HG03060 (cell line): ENCODE data around the gene RAD51B.
"Not testable (repeated sequence)": the region's sequence is repeated elsewhere in the genome, so short reads cannot be mapped to it uniquely, and the experiment has no call there.

Source experiments
- ATAC-seq: cut with Tn5 transposase; IDR thresholded peaks from one replicate; pipeline ENCODE4 v1.9.1; 2021; ENCODE audit warnings: low read depth, moderate number of reproducible peaks; ENCODE audit not compliant: unreplicated experiment

Gene RAD51B

DNA sequence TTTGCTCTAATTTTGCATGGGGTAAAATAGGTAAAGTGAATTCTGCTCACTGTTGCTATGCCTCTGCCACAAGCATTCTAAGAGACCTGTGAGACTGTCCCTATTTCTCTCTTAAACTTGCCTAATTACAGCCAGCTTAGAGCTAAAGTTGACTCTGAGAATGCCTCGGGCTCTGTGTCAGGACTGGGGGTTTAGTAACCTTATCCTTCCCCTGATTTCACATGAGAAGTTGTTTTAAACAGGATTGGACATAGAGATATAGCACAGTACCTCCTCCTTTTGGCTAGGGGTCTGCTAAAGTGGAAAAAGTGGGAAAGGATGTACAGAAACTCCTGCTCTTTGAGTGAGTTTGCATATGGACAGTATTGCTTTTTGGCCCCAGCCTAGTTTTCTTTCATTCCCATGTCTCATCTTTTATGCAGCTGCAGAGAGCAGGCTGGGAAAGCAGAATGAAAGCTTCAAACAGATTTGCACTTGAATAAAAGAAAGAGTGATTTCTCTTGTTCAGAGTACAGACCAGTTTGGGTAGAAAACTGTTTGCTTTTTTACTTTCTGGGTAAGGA, 122.0 kb downstream of the RAD51B start:
- ATAC-seq: no peak

DNA sequence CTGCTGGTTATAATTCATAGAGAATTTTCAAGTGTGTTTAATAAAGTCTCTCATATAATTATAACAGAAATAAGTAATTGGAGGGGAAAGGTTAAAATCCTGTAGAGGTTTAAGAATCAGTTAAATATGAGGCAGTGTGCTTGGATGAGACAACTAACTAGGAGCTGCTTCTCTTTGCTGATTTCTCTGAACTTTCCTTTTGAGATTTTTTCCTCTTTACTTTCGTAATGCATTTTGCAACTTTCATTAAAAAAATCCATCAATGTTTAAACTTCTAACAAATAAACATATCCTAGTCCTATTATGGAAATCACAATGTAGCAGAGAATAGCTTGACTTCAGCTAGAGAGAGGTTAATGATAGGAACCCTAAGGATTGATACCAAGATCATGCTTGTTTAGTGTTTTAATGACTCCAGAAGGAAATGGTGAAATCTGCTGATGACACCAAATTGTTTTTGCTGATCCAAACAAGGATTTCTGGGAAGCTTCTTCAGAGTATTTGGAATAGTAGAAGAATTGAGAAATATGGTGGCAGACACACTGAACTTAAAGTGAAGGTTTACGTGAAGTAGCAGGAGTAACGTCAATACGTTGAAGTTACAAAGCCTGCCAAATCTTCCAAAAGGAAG, 122.6 kb downstream of the RAD51B start:
- ATAC-seq: no peak

DNA sequence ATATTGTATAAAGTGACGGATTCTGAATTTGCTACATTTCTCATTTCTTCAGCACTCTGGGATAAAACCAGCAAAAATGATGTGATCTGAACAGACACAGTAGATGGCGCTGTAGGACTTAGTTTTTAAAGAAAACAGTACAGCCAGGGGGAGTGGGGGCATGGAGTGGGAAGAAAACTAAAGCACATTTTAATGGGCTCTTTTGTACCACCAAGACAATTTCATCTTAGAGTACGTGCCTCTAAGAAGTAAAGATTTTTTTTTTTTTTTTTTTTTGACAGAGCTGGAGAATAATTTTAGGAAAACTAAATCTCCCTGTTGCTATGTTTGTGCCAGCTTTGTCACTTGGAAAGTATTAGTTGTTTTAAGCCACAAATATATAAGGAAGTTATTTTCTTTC, 124.4 kb downstream of the RAD51B start:
- ATAC-seq: no peak

DNA sequence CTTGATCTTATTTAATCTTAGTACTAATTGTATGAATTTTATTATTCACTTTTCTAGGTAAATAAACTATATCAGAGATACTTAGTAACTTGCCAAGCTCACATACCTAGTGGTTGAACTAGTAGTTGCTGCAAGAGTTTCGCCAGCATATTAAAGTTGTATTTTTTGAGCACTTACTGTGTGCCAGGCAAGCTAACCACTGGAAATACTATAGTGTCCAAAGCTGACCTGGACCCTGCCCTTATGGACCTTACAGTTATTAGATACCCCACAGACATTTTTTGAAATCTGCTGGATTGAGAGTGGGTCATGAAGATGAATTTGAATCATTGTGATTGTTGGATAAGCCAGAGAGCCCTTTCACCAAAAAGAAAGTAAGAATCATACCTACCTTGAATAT, 125.0 kb downstream of the RAD51B start:
- no peak for ATAC-seq

DNA sequence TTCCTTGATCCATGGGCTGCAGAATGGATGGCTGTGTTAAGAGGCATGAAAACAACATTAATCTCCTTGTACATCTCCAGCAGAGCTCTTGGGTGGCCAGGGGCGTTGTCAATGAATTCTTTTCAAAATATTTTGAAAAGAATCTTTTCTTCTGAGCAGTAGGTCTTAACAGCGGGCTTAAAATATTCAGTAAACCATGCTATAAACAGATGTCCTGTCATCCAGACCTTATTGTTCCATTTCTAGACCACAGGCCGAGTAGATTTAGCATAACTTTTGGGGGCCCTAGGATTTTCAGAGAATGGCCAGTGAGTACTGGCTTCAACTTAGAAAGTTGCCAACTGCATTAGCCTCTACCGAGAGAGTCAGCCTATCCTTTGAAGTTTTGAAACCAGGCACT, 130.2 kb downstream of the RAD51B start:
- no peak for ATAC-seq

DNA sequence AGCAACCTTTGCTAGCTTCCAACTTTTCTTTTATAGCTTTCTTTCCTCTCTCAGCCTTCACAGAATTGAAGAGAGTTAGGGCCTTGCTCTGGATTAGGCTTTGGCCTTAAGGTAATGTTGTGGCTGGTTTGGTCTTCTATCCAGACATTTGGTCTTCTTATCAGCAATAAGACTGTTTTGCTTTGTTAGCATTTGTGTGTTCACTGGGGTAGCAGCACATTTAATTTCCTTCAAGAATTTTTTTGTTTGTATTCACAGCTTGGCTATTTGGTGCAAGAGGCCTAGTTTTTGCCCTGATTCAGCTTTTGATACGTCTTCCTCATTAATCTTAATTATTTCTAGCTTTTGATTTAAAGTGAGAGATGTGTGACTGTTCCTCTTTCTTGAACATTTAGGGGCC, 130.8 kb downstream of the RAD51B start:
- no peak for ATAC-seq

DNA sequence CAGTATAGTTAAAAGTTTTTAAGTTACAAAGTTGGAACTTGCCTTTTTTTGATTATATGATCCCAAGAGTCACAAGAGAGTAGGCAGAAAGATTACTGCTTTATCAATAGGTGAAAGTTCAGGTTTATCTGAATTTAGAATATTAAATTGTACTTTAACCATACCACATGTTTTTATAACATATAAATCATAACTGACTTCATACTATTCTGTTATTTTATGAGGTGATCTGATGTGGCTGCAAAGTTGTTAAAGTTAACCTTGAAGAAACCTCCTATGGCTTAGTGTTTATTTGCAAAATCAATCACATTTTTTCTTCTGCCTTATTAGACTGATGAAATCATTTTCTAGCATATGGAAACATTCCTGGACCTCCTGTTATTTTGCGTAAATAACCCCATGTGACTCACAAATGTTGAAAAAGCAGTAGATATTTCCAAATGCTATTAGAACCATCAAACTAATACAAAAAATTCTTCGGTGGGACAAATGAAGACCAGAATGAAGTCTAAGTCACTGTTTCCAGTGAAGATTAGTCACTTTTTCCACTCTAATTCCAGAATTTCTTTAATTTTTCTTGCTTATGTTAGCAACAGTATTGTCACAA, 132.1 kb downstream of the RAD51B start:
- no peak for ATAC-seq

DNA sequence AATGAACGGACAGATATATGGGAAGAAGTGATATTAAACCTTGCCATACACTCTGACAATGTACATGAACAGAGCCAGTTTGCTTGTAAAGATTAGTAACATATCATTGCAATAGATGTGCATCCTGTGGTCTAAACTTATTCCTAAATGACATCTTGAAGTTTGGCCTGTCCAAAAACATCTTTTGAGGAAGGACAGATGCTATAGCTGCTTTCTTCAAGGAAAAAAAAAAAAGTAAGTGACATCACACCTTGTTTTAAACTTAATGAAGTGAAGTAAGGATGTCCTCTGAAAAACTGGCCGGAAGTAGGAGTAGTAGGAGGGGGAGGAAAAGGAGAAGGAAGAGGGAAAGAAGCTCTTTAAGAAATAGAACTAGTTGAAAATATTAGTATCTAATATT, 132.8 kb downstream of the RAD51B start:
- no peak for ATAC-seq

DNA sequence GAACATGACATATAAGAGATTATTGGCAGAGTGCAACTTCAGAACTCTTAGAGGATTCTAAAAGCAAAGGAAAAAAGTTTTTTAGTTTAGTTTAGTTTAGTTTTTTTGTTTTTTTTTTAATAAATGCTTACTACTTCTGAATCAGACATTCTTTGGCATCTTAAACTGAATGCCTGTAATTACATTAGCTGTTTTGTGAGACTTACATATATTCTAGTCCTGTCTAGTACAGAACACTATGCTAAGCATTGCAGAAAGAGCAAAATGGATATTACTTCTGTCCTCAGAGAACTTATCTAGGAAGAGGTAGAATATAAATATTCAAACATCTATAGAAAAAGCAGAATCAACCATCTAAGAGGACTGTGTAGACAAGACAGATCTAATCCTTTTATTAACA, 133.2 kb downstream of the RAD51B start:
- ATAC-seq: no peak

DNA sequence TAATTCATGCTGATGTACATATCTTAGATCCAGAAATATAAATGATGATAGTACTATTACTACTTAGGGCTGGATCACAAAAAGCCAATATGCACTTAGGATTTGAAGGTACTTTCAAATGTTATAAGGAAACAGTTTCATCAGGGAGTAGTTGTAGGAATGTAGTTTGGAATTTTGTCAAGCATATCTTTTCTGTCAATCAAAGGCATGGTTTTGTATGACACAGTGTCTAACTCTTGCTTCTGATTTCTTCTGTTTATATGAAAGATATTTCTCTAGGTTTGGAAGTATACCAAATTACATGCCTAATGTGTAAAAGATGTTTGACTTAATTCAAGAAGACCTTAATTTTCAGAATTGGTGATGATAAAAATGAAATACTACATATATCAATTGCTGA, 135.7 kb downstream of the RAD51B start:
- ATAC-seq: no peak

DNA sequence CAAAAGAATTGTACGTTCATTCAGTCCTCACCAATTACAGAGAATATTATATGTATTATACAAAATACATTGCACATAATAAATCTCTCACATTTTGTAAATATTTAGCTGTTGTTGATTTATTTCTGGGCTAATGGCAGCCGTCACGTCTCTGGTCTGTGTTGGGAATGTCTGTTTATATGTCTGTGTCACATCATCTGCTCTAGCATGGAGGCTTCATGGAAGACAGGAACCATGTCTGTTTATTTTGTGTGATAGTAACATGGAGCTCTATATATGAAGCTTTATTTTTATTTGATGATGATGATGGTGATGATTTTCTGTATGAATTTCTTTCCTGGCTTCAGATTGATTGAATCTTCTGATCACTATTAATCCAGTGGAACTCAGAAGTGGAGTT, 138.4 kb downstream of the RAD51B start:
- ATAC-seq: no peak

DNA sequence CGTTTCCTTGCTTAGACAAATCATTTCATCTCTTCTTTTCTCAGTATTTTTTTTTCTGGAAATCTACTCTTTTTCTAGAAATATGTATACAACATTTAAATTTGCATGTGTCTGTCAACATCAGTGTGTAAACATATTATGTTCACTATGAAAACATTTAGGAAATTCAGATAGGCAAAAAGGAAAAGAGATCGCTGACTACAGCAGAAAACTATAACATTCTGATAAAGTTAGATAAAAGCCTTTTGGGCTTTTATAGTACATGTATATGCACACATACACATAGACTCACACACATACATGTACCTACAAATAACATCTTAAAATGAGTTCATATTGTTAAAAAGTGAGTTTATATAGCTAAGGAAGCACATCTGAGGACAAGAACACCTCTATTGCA, 142.1 kb downstream of the RAD51B start:
- ATAC-seq: no peak

DNA sequence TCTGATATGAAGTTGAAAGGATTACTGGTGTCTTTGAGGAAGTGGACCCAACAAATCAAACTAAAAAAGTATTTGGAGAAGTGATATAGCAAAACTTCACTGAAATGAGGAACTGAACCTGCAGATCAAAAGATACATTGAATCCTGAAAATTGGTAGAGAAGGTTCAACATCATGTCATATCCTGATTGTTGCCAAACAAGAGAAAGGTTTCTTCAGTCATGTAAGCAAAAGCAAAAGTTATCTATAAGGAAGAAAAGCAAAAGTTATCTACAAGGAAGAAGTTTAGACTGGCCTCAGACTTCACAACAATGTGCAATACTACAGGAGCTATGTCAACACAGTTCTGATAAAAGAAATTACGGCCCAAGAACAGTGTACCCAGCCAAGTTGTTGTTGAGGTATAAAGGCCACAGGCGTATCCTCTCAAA, 142.7 kb downstream of the RAD51B start:
- no peak for ATAC-seq

DNA sequence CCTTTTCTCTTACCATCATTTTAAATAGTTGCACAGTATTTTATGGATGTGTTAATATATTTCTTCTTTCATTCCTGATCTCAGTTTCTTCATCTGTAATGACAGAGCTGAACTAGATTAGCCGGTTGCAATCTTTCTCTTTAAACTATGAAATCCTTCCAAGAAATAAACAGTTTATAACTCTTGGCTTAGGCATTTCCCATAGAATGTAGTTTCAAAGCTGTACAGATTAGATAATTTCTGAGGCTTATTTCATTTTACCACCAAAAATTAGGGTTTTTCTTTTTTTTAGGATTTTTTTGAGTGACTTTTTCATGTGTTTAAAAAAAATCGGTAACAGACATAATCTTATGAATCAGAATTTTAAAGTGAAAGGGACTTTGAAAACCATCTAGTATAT, 144.0 kb downstream of the RAD51B start:
- no peak for ATAC-seq

DNA sequence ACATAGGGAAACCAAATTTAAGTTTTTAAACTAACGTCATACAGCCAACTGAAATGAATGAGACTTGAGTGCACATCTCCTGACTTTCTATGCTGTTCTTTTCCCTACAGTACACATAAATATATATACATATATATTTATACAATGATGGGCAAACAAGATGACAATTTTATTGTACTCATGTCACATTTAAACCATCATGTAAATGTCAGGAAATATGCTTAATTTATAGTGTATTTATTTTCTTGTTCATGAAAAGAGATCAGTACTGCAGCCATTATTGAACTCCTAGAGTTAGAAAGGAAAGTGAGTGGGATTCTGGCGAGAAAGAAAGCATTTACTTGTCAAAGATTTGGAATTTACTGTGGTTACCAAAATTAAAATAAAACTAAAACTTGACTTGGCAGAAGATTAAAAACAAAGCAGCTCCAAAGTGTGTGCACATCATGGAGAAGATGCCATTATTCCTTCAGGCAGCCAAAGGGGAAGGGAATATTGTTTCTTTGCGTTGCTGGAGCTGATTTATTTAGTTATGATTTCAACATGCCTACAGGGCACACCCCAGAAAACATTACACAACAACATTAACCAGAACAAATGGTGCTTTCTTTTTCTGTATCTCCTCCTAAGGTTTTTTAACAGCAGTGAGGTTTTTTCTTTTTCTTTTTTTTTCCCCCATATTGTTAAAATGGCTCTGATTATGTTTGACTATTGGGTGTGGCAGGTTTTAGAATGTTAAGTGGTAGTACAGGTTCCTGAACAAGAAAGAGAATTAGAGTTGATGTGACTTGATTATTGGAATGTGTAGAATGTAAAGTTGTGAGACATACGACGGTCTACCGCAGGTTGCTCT, 144.6 kb downstream of the RAD51B start:
- ATAC-seq: no peak

DNA sequence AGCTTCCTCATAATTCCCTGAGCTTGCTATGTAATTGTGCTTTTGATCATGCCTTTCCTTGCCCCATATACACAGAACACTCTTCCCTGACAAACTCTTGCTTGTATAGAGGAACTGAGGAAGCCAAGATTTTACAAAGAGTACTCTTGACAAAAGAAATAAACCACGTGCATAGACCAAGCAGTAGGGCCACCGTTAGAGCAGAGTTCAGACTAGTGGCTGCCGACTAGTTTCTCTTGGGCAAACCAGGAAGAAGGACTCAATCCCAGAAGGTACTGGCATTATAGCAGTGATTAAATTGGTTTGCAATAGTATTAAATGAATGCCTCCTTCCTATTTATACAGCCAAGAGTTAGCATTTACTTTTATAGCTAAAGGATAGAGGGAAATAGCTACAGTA, 146.1 kb downstream of the RAD51B start:
- ATAC-seq: no peak

DNA sequence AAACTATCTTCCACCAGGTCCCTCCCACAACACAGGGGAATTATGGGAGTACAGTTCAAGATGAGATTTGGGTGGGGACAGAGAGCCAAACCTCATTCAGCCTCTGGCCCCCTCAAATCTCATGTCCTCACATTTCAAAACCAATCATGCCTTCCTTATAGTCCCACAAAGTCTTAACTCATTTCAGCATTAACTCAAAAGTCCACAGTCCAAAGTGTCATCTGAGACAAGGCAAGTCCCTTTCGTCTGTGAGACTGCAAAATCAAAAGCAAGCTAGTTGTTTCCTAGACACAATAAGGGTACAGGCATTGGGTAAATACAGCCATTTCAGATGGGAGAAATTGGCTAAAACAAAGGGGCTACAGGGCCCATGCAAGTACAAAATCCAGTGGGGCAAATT, 147.6 kb downstream of the RAD51B start:
- ATAC-seq: no peak

DNA sequence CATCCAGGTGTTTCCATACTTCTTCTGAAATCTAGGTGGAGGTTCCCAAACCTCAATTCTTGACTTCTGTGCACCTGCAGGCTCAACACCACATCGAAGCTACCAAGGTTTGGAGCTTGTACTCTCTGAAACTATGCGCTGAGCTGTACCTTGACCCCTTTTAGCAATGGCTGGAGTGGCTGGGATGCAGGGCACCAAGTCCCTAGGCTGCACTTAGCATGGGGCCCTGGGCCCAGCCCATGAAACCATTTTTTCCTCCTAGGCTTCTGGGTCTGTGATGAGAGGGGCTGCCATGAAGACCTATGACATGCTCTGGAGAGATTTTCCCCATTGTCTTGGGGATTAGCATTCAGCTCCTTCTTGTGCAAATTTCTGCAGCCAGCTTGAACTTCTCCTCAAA, 148.4 kb downstream of the RAD51B start:
- ATAC-seq: not testable (repeated sequence)

DNA sequence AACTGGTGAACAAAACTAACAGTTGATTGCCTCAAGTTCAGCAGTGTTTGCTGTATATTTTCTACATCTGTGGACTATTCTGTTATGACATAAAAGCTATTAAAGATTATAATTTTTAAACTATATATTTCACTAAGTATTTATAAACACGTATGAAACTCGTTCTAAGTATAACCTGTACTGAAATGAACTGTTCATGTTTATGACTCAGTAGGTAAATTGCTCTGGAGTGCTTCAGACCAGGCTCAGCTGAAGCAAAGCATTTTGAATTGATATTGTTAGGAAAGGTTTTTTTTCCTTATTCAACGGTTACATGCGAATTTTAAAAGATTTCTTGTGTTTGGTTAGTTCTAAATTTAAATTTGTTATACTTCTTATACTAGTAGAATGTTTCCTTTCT, 151.3 kb downstream of the RAD51B start:
- ATAC-seq: no peak

DNA sequence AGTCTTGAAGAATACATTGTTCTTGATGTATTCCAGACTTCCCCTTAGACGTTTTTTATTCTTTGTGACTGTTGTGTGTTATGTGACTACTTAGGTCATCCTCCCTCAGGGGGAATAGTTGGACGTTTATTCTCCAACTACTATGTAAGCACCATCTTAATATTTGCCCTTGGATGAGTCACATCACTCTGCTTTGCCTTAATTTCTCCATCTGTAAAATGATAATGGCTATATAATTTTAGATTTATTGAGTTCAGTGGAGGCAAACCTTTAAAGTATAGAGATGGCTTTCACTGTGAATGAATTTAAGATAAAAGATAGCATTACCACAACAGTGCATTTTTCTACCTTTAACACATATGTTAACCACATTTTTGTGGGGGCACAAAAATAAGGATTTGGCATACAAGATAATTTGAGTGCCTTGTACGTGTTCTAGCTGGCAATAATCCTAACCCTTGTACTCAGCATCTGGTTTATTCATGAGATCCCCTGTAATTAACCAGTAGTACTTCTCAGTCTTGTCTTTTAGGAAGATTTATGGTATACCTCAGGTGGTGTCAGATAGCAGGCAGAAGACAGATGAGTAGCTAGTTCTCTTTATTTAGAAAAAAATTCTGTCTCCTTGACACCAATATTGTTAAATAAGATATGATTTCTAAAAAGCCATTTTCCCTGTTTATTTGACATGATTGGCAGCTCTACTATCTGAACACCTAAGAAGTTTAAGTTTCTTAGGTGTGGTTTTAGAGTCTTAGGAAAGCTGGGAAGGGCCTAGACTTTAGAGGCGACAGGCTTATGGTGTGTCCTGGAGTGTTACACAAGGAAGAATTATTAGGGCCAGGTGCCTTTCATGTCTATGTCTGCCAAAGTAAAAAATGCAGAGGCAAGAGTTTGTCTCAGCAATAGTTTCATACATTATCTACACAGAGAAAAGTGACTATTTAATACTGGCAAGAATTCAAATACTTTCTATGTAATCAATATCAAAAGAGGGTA, 152.3 kb downstream of the RAD51B start:
- no peak for ATAC-seq
